Fibroblast of the aortic adventitia (primary cell): ENCODE measurements around the gene UNC50. TPM values are rescaled to one million over a fixed set of nuclear protein-coding genes. Genes with fewer than 3 reads are reported as not detected.

Experiments
- DNase-seq: peaks from one replicate; pipeline ENCODE4 v3.0.0-alpha.2; 2010; ENCODE audit warnings: low read depth
- H3K4me3 ChIP-seq: 2 replicates; pipeline ENCODE4 v1.5.1; 2011; ENCODE audit warnings: low read depth, mild to moderate bottlenecking, control low read depth, low read length, moderate library complexity
- CTCF ChIP-seq: IDR thresholded peaks from 2 replicates; pipeline ENCODE4 v1.5.1; 2011; ENCODE audit warnings: mild to moderate bottlenecking, low read length, control low read depth, inconsistent platforms; ENCODE audit not compliant: insufficient read depth
- total RNA-seq: library from RNA; depleted of rRNA; stranded (reverse); fragments of >200 nt; gene quantifications from 2 replicates; pipeline ENCODE4 v1.2.3, GENCODE V29; 2012; ENCODE audit warnings: low replicate concordance

The UNC50 gene
- total RNA-seq, 1 donor, result 42.8 TPM

GRCh38 chr2:98607104-98607503 lies 1.3 kb upstream of the UNC50 start:
- DNase-seq, result no peak
- peak overlapping the region; percentile 97 for H3K4me3 ChIP-seq
- no peak for TF ChIP-seq CTCF

DNA sequence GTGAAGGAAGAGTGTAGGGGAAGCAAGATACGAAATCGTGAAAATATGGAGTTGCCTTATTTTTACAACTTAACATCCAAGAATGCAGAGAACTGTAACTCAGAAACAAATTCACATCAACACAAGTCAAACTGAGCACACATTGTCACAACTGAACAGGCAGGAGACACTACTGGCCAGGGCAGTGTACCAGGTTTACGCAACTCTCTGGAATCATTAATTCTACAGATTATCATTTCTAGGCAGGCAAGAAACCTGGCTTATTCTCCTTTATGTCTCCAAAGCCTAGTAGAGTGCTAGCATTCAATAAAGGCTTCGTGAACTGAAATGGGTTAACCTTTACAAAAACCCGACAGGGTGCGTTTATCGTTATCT lies 661 bp upstream of the UNC50 start:
- DNase-seq, result peak; percentile 31
- H3K4me3 ChIP-seq, result peak overlapping the region; percentile 97
- no peak for TF ChIP-seq CTCF

- DNase-seq, result peak; percentile 52
- TF ChIP-seq CTCF, result no peak
- peak overlapping the region; percentile 97 for H3K4me3 ChIP-seq
These were observed 694 bp downstream of the UNC50 start for GRCh38 chr2:98608962-98609604.

GRCh38 chr2:98614024-98614739 lies 5.8 kb downstream of the UNC50 start:
- no peak overlapping the region for H3K4me3 ChIP-seq
- TF ChIP-seq CTCF, result no peak
- DNase-seq, result no peak

DNA sequence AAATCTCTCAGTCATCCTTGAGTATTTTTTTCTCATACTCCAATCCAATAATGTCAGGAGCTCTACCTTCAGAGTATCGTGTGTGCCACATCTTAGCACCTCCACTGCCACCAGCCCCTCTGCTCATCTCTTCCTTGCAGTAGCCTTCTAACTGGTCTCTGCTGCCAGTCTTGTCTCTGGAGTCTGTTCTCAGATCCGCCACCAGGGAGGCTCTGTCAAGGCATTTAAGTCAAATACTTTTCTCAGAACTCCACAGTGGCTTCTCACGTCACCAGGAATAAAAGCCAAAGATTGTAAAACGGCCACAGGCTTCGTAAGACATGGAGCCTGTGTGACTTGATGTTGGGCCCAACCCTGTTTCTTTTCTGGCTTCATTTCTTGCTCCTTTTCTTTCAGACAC lies 7.1 kb downstream of the UNC50 start:
- no peak overlapping the region for H3K4me3 ChIP-seq
- no peak for TF ChIP-seq CTCF
- no peak for DNase-seq

GRCh38 chr2:98617149-98617548 lies 8.8 kb downstream of the UNC50 start:
- DNase-seq, result no peak
- H3K4me3 ChIP-seq, result no peak overlapping the region
- TF ChIP-seq CTCF, result no peak

DNA sequence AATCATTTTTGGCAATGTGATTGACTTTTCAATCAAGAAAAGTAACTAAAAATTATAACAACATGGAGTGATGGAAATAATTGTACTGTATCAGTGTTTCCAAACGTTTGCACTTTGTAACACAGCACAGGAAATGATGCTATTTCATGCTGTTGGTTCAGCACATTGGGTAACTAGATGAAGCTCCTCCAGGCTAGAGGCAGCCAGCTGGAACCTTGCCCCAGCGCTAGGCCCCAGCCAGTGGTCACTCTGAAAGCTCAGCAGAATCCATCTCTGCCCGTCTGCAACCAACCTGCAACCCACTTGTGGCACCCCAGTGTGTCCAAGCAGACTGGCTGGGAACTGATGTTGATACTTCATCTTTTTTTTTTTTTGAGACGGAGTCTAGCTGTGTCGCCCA lies 15.3 kb downstream of the UNC50 start:
- peak; percentile 40 for DNase-seq
- no peak for TF ChIP-seq CTCF
- H3K4me3 ChIP-seq, result no peak overlapping the region
